Measurements from ENCODE around the gene CUBN. TPM values are rescaled to one million over a fixed set of nuclear protein-coding genes. Genes with fewer than 3 reads are reported as not detected.

Gene CUBN
- 1 to 10 TPM in 1 of 3 donors, under 1 TPM in 2; 0.31 to 1.9 (median 0.38) TPM for total RNA-seq
- long read RNA-seq, donor 1, partial matches to known transcripts = 1 of 1 reads
- long read RNA-seq, donor 1, other reads (novel, unspliced or antisense) = 0 of 1 reads
- long read RNA-seq, donor 2 = 0 reads

GRCh38 chr10:17129741-17130140 lies at the start of gene CUBN:
CUBN (minus strand) TSS chr10:17129811; CDS start chr10:17129765, 46 bp downstream.
- intact Hi-C loops (cut with DNase I, micrococcal nuclease) = no loop called here
- no peaks in the 10 kb centered on the region for H3K4me1 ChIP-seq (ENCODE audit: low read depth)
- no peaks in the 10 kb centered on the region for H3K36me3 ChIP-seq (ENCODE audit: low read depth)
- H3K4me3 ChIP-seq = no peak within 1 kb of the TSS
- DNase-seq (no peak), ATAC-seq (no peak)
- TF ChIP-seq CTCF (IDR thresholded peaks at IDR 0.05) = no peak
- no peaks in the 10 kb centered on the region for H3K9me3 ChIP-seq

DNA sequence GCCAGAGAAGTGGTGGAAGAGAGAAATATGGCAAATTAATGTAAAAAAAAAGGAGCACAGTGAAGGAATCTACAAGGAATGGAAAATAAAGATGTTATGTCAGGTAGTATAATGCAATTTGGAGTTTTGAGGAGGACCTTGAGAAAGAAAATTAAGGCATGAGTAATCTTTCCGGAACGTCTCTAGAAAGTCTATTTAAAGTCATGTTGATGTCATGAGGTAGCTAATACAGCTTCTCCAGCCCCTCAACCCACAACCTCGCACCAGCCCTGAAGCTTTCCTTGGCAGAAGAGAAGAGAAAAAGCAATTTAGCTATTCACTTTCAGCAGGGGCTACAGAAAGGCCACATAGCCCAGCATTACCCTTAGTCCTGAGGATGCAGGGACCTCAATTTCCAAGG lies 49.4 kb upstream of the CUBN start:
- ATAC-seq (no peak), DNase-seq (no peak)
- H3K9me3 ChIP-seq = no peaks in the 10 kb centered on the region
- no peaks in the 10 kb centered on the region for H3K4me1 ChIP-seq (ENCODE audit: low read depth)
- H3K36me3 ChIP-seq (ENCODE audit: low read depth) = no peaks in the 10 kb centered on the region
- intact Hi-C loops (cut with DNase I, micrococcal nuclease) = no loop called here
- H3K4me3 ChIP-seq = no peak overlapping the region
- TF ChIP-seq CTCF (IDR thresholded peaks at IDR 0.05) = no peak

DNA sequence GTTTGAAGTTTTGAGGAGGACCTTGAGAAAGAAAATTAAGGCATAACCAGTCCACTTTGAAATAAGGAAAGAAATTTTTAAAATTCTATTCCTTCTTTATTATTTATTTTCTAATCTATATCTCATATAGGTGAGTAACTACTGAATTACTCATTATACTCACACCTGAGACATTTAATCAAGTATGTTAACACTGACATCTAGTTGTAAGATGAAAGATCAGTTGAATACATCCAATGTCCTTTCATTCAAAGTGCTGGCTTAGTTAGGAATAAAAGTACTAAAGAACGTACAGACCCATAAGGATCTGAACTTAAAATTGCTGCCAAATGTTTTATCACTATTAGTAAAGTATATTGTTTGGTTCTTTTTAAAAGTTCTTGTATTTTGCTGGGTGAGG lies 48.4 kb upstream of the CUBN start:
- intact Hi-C loops (cut with DNase I, micrococcal nuclease) = no loop called here

GRCh38 chr10:17177014-17177413 lies 47.4 kb upstream of the CUBN start:
- no peak for DNase-seq
- no peaks in the 10 kb centered on the region for H3K4me1 ChIP-seq (ENCODE audit: low read depth)
- no peak for ATAC-seq
- TF ChIP-seq CTCF (IDR thresholded peaks at IDR 0.05) = no peak
- no peaks in the 10 kb centered on the region for H3K36me3 ChIP-seq (ENCODE audit: low read depth)
- intact Hi-C loops (cut with DNase I, micrococcal nuclease) = no loop called here
- no peaks in the 10 kb centered on the region for H3K9me3 ChIP-seq
- no peak overlapping the region for H3K4me3 ChIP-seq

More for the DNA sequence above, 48.4 kb upstream of the CUBN start:
- Histone ChIP-seq H3K9me3 (no peaks in the 10 kb centered on the region), H3K4me1 (ENCODE audit: low read depth) (no peaks in the 10 kb centered on the region), H3K36me3 (ENCODE audit: low read depth) (no peaks in the 10 kb centered on the region), H3K4me3 (no peak overlapping the region)
- DNase-seq = no peak
- TF ChIP-seq CTCF (IDR thresholded peaks at IDR 0.05) = no peak
- ATAC-seq = no peak

- Histone ChIP-seq H3K36me3 (ENCODE audit: low read depth) (no peaks in the 10 kb centered on the region), H3K4me3 (no peak overlapping the region), H3K9me3 (no peaks in the 10 kb centered on the region), H3K4me1 (ENCODE audit: low read depth) (no peaks in the 10 kb centered on the region)
- ATAC-seq (no peak), DNase-seq (no peak)
- TF ChIP-seq CTCF (IDR thresholded peaks at IDR 0.05) = no peak
- intact Hi-C loops (cut with DNase I, micrococcal nuclease) = no loop called here
These were observed 46.5 kb upstream of the CUBN start for GRCh38 chr10:17176091-17176490.

GRCh38 chr10:17175551-17175950 lies 45.9 kb upstream of the CUBN start:
- ATAC-seq (no peak), DNase-seq (no peak)
- Histone ChIP-seq H3K4me3 (no peak overlapping the region), H3K4me1 (ENCODE audit: low read depth) (no peaks in the 10 kb centered on the region), H3K9me3 (no peaks in the 10 kb centered on the region), H3K36me3 (ENCODE audit: low read depth) (no peaks in the 10 kb centered on the region)
- TF ChIP-seq CTCF (IDR thresholded peaks at IDR 0.05) = no peak
- intact Hi-C loops (cut with DNase I, micrococcal nuclease) = no loop called here

Measured in mucosa of descending colon (tissue), 3 donors.